ENCODE data around the gene HIPK2. TPM values are rescaled to one million over a fixed set of nuclear protein-coding genes. Genes with fewer than 3 reads are reported as not detected.
"Not testable (repeated sequence)": the region's sequence is repeated elsewhere in the genome, so short reads cannot be mapped to it uniquely, and the experiment has no call there.

HIPK2 gene
- total RNA-seq, 6 experiments from 2014 or later, result 48.5 to 68.0 (median 59.6) TPM

DNA sequence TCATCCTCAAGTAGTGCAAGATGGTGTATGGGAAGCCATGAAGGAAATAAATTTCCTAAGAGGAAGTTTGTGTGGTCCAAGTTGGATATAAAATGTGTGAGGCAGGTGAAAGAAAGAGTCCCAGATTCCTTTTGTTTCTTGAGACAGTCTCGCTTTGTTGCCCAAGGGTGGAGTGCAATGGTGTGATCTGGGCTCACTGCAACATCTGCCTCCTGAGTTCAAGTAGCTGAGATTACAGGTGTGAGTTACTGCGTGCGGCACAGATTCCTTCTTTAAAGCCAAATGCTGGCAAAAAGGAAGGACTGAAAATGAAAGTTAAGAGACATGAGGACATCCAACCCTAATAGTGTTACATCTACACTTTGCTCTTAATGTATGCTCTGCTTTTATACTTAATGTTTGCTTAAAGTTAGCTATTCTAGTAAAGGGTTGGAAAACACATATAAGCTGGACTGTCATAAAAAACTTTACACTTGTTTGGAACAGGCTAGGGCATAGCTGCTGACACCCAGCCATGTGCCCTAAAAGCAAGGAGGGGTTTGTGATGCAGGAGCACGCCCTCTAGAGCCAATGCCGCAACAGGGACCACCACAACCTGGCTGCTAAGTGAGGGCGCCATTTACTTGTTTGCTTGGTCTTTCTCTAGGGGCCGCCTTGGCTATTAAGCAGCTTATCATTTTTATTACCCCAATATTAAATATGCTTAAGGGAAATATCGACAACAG lies 219.8 kb downstream of the HIPK2 start:
- no peaks in the 10 kb centered on the region for H3K4me1 ChIP-seq
- H3K27me3 ChIP-seq, result no peaks in the 10 kb centered on the region
- no peaks in the 10 kb centered on the region for H3K36me3 ChIP-seq
- ATAC-seq (no peak), DNase-seq (no peak)
- WGBS (ENCODE audit: insufficient coverage, low coverage, low lambda C conversion rate, missing lambda C conversion rate), result 68% methylated on average over 6 of the region's 8 CpGs
- TF ChIP-seq, protein P1, sequence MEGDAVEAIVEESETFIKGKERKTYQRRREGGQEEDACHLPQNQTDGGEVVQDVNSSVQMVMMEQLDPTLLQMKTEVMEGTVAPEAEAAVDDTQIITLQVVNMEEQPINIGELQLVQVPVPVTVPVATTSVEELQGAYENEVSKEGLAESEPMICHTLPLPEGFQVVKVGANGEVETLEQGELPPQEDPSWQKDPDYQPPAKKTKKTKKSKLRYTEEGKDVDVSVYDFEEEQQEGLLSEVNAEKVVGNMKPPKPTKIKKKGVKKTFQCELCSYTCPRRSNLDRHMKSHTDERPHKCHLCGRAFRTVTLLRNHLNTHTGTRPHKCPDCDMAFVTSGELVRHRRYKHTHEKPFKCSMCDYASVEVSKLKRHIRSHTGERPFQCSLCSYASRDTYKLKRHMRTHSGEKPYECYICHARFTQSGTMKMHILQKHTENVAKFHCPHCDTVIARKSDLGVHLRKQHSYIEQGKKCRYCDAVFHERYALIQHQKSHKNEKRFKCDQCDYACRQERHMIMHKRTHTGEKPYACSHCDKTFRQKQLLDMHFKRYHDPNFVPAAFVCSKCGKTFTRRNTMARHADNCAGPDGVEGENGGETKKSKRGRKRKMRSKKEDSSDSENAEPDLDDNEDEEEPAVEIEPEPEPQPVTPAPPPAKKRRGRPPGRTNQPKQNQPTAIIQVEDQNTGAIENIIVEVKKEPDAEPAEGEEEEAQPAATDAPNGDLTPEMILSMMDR (IDR thresholded peaks at IDR 0.05), result no peak
- no peak for TF ChIP-seq POLR2A (IDR thresholded peaks at IDR 0.05)
- intact Hi-C loops (cut with DNase I), result no loop called here
- H3K4me3 ChIP-seq, result no peak overlapping the region
- H3K27ac ChIP-seq, result no peak overlapping the region
- no peaks in the 10 kb centered on the region for H3K9me3 ChIP-seq

DNA sequence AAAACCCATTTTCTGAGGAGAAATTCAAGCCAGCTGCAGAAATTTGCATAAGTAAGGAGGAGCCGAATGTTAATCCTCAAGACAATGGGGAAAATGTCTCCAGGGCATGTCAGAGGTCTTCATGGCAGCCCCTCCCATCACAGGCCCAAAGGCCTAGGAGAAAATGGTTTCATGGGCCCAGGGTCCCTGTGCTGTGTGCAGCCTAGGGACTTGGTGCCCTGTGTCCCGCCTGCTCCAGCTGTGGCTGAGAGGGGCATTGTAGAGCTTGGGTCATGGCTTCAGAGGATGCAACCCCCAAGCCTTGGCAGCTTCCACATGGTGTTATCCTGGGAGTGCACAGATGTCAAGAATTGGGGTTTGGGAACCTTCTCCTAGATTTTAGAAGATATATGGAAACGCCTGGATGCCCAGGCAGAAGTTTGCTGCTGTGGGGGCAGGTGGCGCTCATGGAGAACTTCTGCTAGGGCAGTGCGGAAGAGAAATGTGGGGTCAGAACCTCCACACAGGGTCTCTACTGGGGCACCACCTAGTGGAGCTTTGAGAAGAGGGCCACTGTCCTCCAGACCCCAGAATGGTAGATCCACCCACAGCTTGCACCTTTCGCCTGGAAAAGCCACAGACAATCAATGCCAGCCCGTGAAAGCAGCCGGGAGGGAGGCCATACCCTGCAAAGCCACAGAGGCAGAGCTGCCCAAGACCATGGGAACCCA lies 223.7 kb downstream of the HIPK2 start:
- H3K36me3 ChIP-seq; H3K4me1 ChIP-seq; ATAC-seq; H3K9me3 ChIP-seq; intact Hi-C loops (cut with DNase I); H3K4me3 ChIP-seq; H3K27ac ChIP-seq; H3K27me3 ChIP-seq; DNase-seq: not testable (repeated sequence)
- WGBS (ENCODE audit: insufficient coverage, low coverage, low lambda C conversion rate, missing lambda C conversion rate), result 100% methylated on average over 1 of the region's 8 CpGs

DNA sequence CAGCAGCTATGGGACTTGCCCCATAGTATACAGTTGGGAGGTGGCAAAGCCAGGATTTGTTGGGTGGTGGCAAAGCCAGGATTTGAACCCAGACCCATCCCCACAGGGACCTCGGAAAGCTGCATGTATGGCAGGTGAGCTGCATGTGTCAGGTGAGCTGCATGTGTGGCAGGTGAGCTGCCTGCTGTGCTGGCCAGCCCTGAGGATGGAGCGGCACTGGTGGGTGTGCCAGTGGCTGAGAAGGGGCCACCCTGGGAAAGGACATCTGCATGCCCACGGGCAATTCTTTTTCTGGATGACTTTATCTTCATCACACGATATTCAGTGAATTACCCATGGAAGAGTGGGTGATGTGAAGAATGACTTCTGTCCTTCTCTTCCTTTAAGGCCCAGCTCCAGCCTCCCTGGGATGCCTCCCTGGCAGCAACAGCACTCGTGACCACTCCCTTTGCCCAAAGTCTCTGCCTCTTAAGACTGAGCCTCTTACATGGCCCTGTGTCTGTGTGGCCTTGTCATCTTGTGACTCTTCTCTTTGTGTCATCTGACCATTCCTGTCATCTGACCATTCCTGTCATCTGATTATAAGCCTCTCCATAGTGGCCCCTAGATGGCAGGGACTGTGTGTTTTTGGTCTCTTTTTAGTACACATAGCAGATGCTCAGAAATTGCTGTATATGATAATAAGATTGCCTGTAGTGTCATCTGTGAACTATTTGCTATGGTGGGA lies 229.3 kb downstream of the HIPK2 start:
- H3K27ac ChIP-seq, result no peak overlapping the region
- DNase-seq (no peak), ATAC-seq (no peak)
- intact Hi-C loops (cut with DNase I), result no loop called here
- no peaks in the 10 kb centered on the region for H3K9me3 ChIP-seq
- no peak for TF ChIP-seq POLR2A (IDR thresholded peaks at IDR 0.05)
- TF ChIP-seq, protein P1 (IDR thresholded peaks at IDR 0.05), result no peak
- no peaks in the 10 kb centered on the region for H3K4me1 ChIP-seq
- no peak overlapping the region for H3K4me3 ChIP-seq
- no peaks in the 10 kb centered on the region for H3K36me3 ChIP-seq
- H3K27me3 ChIP-seq, result no peaks in the 10 kb centered on the region
- WGBS (ENCODE audit: insufficient coverage, low coverage, low lambda C conversion rate, missing lambda C conversion rate), result 80% methylated on average over 1 of the region's 5 CpGs

DNA sequence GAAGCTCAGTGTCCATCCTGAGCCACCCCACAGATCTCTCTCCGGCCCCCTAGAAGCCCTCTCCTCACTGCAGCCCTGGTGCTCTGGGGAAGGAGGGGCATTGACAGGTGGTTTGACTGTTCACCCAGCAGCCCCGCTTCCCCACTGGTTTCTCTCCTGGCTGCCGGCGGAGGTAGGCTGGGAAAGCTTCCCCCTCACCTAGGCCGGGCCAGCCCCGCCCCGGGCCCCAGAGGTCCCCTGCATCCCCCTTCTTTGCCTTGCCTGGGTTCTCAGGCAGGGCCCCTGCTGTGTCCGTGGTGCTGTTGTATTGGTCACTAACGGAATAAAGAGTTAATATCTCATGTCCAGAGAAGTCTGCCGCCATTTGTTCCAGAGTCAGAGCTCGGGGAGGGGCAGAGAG lies 233.2 kb downstream of the HIPK2 start:
- Histone ChIP-seq H3K4me1 (no peaks in the 10 kb centered on the region), H3K9me3 (no peaks in the 10 kb centered on the region), H3K27me3 (no peaks in the 10 kb centered on the region), H3K36me3 (no peaks in the 10 kb centered on the region), H3K27ac (no peak overlapping the region), H3K4me3 (no peak overlapping the region)
- DNase-seq (no peak), ATAC-seq (no peak)
- WGBS (ENCODE audit: insufficient coverage, low coverage, low lambda C conversion rate, missing lambda C conversion rate), result 85% methylated on average over 3 of the region's 11 CpGs
- intact Hi-C loops (cut with DNase I), result no loop called here
- TF ChIP-seq POLR2A (IDR thresholded peaks at IDR 0.05), result no peak
- TF ChIP-seq, protein P1 (IDR thresholded peaks at IDR 0.05), result no peak
